Measurements from ENCODE around the gene SNRNP25. TPM values are rescaled to one million over a fixed set of nuclear protein-coding genes. Genes with fewer than 3 reads are reported as not detected.

Gene SNRNP25
- total and polyA plus RNA-seq, 2 donors (not counting 1 experiment from before 2014, with no cell fraction given) = 25.5 to 32.8 TPM

DNA sequence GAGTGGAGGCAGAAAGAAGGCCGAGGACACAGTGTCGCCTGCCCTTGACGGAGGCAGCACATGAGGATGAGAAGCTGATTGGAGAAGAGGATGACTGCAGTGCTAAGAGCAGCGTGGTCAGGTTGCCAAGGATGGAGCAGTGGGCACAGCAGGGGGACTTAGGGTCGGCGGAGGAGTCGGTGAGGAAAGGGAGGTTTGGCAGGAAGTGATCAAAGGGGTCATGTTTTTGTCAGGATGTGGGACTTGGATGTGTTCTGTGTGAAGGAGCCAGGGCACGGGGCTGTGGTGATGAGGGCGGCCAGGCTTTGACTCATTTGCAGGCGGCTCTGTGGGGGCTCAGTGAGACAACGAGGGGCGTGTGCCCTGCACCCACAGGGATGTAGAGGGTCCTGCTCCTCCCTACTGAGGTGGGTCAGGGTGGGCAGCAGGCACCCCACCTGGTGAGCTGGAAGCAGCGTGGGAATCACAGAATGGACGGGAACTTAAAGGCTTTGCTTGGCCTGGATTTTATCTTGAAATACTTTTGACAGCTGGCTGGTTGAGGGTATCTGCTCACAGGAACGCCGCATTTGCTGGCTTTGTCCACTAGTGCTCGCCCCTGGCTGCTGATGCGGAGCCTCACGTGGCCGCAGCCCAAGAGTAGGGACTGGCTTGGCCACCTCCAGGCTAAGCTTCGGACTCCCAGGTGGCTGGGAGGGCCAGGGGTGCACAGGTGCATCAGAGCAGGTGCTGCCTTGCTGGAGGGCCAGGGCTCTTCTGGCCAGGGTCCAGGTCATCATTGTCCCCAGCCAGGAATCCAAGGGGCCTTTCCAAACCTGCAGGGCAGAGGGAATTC lies 30.4 kb downstream of the SNRNP25 start:
- H4K20me1 ChIP-seq (ENCODE audit: control insufficient read depth, insufficient read depth, low read length, poor library complexity, severe bottlenecking) = peaks cover 9% of the 10 kb centered on the region
- peaks cover 0 to 42% of the 10 kb centered on the region in 2 experiments for H3K36me3 ChIP-seq (replicated peaks in 1 of 2; ENCODE audit: control extremely low read depth in 1 of 2, control insufficient read depth in 1 of 2, extremely low read depth in 1 of 2, insufficient read depth in 2 of 2, low read length in 1 of 2)
- H3K79me2 ChIP-seq (ENCODE audit: control insufficient read depth, insufficient read depth, low read length) = peaks cover 18% of the 10 kb centered on the region
- intact Hi-C loops (cut with micrococcal nuclease) = no loop called here
- no peak overlapping the region for H3K4me3 ChIP-seq (ENCODE audit: control extremely low read depth in 1 of 5, extremely low read depth in 1 of 5, insufficient read depth in 1 of 5, low read depth in 2 of 5, low read length in 4 of 5)
- CTCF ChIA-PET = interaction anchor here (0.5 to 4.2 kb wide), 7 partner anchors 10 to 45 kb away, joined by 3 to 31 read pairs (median 4); partner anchors contain the start of gene RHBDF1
- Mint-ChIP-seq H3K27ac (peak overlapping the region; percentile 96), H3K27me3 (no peaks in the 10 kb centered on the region), H3K4me3 (peak overlapping the region; percentile 80), H3K4me1 (peaks cover 32% of the 10 kb centered on the region), H3K9me3 (ENCODE audit: insufficient read depth) (no peaks in the 10 kb centered on the region)
- ATAC-seq (ENCODE audit: low read depth) (no peak), DNase-seq (no peak)
- TF ChIP-seq EZH2 (IDR thresholded peaks at IDR 0.05; ENCODE audit: borderline replicate concordance, insufficient read depth, low read depth, low read length, poor library complexity, severe bottlenecking) = no peak
- TF ChIP-seq, protein P1, sequence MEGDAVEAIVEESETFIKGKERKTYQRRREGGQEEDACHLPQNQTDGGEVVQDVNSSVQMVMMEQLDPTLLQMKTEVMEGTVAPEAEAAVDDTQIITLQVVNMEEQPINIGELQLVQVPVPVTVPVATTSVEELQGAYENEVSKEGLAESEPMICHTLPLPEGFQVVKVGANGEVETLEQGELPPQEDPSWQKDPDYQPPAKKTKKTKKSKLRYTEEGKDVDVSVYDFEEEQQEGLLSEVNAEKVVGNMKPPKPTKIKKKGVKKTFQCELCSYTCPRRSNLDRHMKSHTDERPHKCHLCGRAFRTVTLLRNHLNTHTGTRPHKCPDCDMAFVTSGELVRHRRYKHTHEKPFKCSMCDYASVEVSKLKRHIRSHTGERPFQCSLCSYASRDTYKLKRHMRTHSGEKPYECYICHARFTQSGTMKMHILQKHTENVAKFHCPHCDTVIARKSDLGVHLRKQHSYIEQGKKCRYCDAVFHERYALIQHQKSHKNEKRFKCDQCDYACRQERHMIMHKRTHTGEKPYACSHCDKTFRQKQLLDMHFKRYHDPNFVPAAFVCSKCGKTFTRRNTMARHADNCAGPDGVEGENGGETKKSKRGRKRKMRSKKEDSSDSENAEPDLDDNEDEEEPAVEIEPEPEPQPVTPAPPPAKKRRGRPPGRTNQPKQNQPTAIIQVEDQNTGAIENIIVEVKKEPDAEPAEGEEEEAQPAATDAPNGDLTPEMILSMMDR (IDR thresholded peaks at IDR 0.05) = no peak
- no peak overlapping the region for H2AFZ ChIP-seq (ENCODE audit: insufficient read depth, low read depth, low read length, poor library complexity, severe bottlenecking)
- H3K9ac ChIP-seq (ENCODE audit: low read length) = peak overlapping the region; percentile 6
- no peaks in the 10 kb centered on the region for H3K9me3 ChIP-seq (ENCODE audit: control extremely low read depth in 1 of 3, control insufficient read depth in 2 of 3, insufficient read depth in 1 of 3, low read length in 2 of 3)
- POLR2A ChIA-PET = interaction anchor here (0.7 to 1.7 kb wide), 5 partner anchors 10 to 487 kb away, joined by 3 to 9 read pairs (median 4); partner anchors contain the start of gene FAM234A
- WGBS (ENCODE audit: insufficient coverage) = 61% methylated on average over 21 of the region's 21 CpGs
- H3K4me1 ChIP-seq (ENCODE audit: control insufficient read depth in 2 of 2, insufficient read depth in 2 of 2, low read length in 2 of 2) = peaks cover 23 to 30% of the 10 kb centered on the region in 2 donors
- peak overlapping the region; percentile 67 for H3K4me2 ChIP-seq (replicated peaks; ENCODE audit: low read depth, low read length, poor library complexity, severe bottlenecking)
- peak overlapping the region; percentile 86 to 93 for H3K27ac ChIP-seq (ENCODE audit: low read length in 2 of 2)
- no peaks in the 10 kb centered on the region for H3K27me3 ChIP-seq (replicated peaks in 1 of 4; ENCODE audit: control extremely low read depth in 1 of 4, control insufficient read depth in 3 of 4, insufficient read depth in 4 of 4, low read length in 3 of 4)

Data from B cell (primary cell).